Endothelial cell of umbilical vein (primary cell): ENCODE results near the gene SSRP1. TPM values are rescaled to one million over a fixed set of nuclear protein-coding genes. Genes with fewer than 3 reads are reported as not detected.

ENCODE experiments used
- BruUV-seq: library from RNA; stranded (reverse); fragments of 400-500 nt; replicated peaks from 2 replicates; lab custom pipeline; 2021; lab: Mats Ljungman, UMichigan
- CTCF ChIA-PET: fragments of 300-600, 350-600 bp; sonication (Branson Sonifier 250); formaldehyde crosslinking; loops from one replicate; lab custom pipeline; 2021; ENCODE audit warnings: antibody characterized with exemption, inconsistent platforms; lab: Charles Lee
- POLR2A ChIA-PET: fragments of 300-600, 350-600 bp; sonication (Branson Sonifier 250); formaldehyde crosslinking; loops from one replicate; lab custom pipeline; 2021; ENCODE audit warnings: antibody characterized with exemption, inconsistent platforms; lab: Charles Lee
- DNase-seq: peaks from one replicate; pipeline ENCODE4 v3.0.0-alpha.2; 2011; ENCODE audit warnings: low read depth, low spot score
- FAIRE-seq: peaks from 2 replicates; lab custom pipeline; 2011; peaks lifted over from hg19 to GRCh38; lab: Jason Lieb, UNC
- H2AFZ ChIP-seq: 2 replicates; pipeline ENCODE4 v1.6.0; 2012; ENCODE audit warnings: low read depth, low read length, control low read depth, inconsistent platforms
- H3K27ac ChIP-seq: 2 replicates; pipeline ENCODE4 v1.5.1; 2011; ENCODE audit warnings: low read depth, mild to moderate bottlenecking, control low read depth, low read length, moderate library complexity; ENCODE audit not compliant: insufficient read depth
- H3K27me3 ChIP-seq, 2 experiments: 2 replicates each; pipeline versions ENCODE4 v1.6.0 to v1.6.1; 2011; ENCODE audit warnings: low read length in 2 of 2, mixed read lengths in 1 of 2; ENCODE audit not compliant: control insufficient read depth in 2 of 2, insufficient read depth in 2 of 2
- H3K36me3 ChIP-seq, 2 experiments: 2 replicates in 1 of 2; 3 replicates in 1 of 2; pipeline ENCODE4 v1.5.1; 2011; ENCODE audit warnings: low read length in 2 of 2, mild to moderate bottlenecking in 1 of 2, moderate library complexity in 1 of 2; ENCODE audit not compliant: control insufficient read depth in 2 of 2, insufficient read depth in 2 of 2; ENCODE audit errors: extremely low read depth in 1 of 2
- H3K4me1 ChIP-seq: 3 replicates; pipeline ENCODE4 v1.5.1; 2011; ENCODE audit warnings: mild to moderate bottlenecking, low read length; ENCODE audit not compliant: control insufficient read depth, insufficient read depth; ENCODE audit errors: extremely low read depth
- H3K4me2 ChIP-seq: 2 replicates; pipeline ENCODE4 v1.6.1; 2011; ENCODE audit warnings: low read length, control low read depth, mixed read lengths; ENCODE audit not compliant: insufficient read depth
- H3K4me3 ChIP-seq, 3 experiments: fragments of 200-600 bp in 1 of 3; sonication (generic), shearing (Covaris generic) in 1 of 3; replicated peaks in 1 of 3; 2 replicates each; pipeline ENCODE4 v1.5.1; 2011 to 2016; ENCODE audit warnings: control low read depth in 3 of 3, low read length in 3 of 3, mild to moderate bottlenecking in 2 of 3, inconsistent platforms in 1 of 3, low read depth in 1 of 3, moderate library complexity in 1 of 3; ENCODE audit not compliant: insufficient read depth in 1 of 3
- H3K79me2 ChIP-seq: 2 replicates; pipeline ENCODE4 v1.6.0; 2012; ENCODE audit warnings: low read length, inconsistent platforms; ENCODE audit not compliant: control insufficient read depth, insufficient read depth
- H3K9ac ChIP-seq: replicated peaks from 2 replicates; pipeline ENCODE3; 2011; ENCODE audit warnings: low read length, control low read depth; ENCODE audit not compliant: insufficient read depth; ENCODE audit errors: extremely low read depth
- H3K9me1 ChIP-seq: replicated peaks from 3 replicates; pipeline ENCODE4 v1.6.0; 2011; ENCODE audit warnings: mild to moderate bottlenecking, low read length; ENCODE audit not compliant: control insufficient read depth, insufficient read depth; ENCODE audit errors: extremely low read depth
- H3K9me3 ChIP-seq: replicated peaks from 2 replicates; pipeline ENCODE4 v1.5.1; 2012; ENCODE audit warnings: low read length, inconsistent platforms; ENCODE audit not compliant: control insufficient read depth, insufficient read depth
- H4K20me1 ChIP-seq: replicated peaks from 2 replicates; pipeline ENCODE3; 2011; ENCODE audit warnings: mild to moderate bottlenecking, low read length; ENCODE audit not compliant: control insufficient read depth, insufficient read depth; ENCODE audit errors: extremely low read depth
- CTCF ChIP-seq, 2 donors: IDR thresholded peaks; 1 replicate in 1 of 2; 2 replicates in 1 of 2; pipeline ENCODE4 v1.5.1; 2011; ENCODE audit warnings: low read length in 2 of 2, mild to moderate bottlenecking in 2 of 2, moderate library complexity in 2 of 2, control low read depth in 1 of 2, inconsistent platforms in 1 of 2, low read depth in 1 of 2; ENCODE audit not compliant: insufficient read depth in 1 of 2; ENCODE audit errors: extremely low read depth in 1 of 2
- POLR2AphosphoS5 ChIP-seq: IDR thresholded peaks from 2 replicates; pipeline ENCODE4 v1.6.1; 2012; ENCODE audit warnings: low read depth, mild to moderate bottlenecking, control low read depth, low read length, moderate library complexity; ENCODE audit not compliant: insufficient read depth
- dilution Hi-C: fragments of 300-500 bp; cut with MboI; formaldehyde crosslinking; loops from one replicate; pipeline ENCODE4 v1.15.0; 2019; ENCODE audit warnings: low sequenced_read_pairs; ENCODE audit not compliant: extremely low pct_ligation_motif_present
- intact Hi-C: fragments of 100-400 bp; cut with micrococcal nuclease; formaldehyde crosslinking; loops from one replicate; pipeline ENCODE4 v1.10.0; 2022
- polyA plus RNA-seq, 4 experiments: library from polyadenylated mRNA; depleted of rRNA in 3 of 4; stranded (reverse) in 3 of 4; unstranded in 1 of 4; fragments of >200 nt; gene quantifications; 2 replicates each; pipeline versions ENCODE4 v1.2.1 to v1.2.3, GENCODE V29; 2011 to 2012; ENCODE audit warnings: missing spikeins in 1 of 4
- total RNA-seq: library from RNA; stranded (reverse); gene quantifications from 2 replicates; pipeline ENCODE4 v1.2.3, GENCODE V29; 2021

SSRP1 gene
- total and polyA plus RNA-seq, 2 donors (not counting 3 experiments of a cell fraction or from before 2014, with no cell fraction given), result 130 to 146 TPM

- Histone ChIP-seq H4K20me1 (no peaks in the 10 kb centered on the region), H3K27ac (peak overlapping the region; percentile 95), H3K4me2 (peak overlapping the region; percentile 95), H3K9me1 (no peaks in the 10 kb centered on the region), H3K9me3 (no peaks in the 10 kb centered on the region), H3K4me1 (peaks cover 37% of the 10 kb centered on the region), H3K4me3 (peak overlapping the region in 1 of 3 experiments; percentile 61), H2AFZ (peak overlapping the region; percentile 89), H3K9ac (peak overlapping the region; percentile 86), H3K79me2 (peaks cover 17% of the 10 kb centered on the region), H3K27me3 (no peaks in the 10 kb centered on the region), H3K36me3 (peaks cover 22 to 26% of the 10 kb centered on the region in 2 experiments)
- POLR2A ChIA-PET, result interaction anchor here (0.6 to 3.4 kb wide), 3 partner anchors 10 to 31 kb away, joined by 3 to 23 read pairs (median 4); partner anchors contain the start of gene SSRP1
- CTCF ChIA-PET, result interaction anchor here (0.7 to 4.0 kb wide), 6 partner anchors 10 to 76 kb away, joined by 3 to 37 read pairs (median 6); no protein-coding TSS in a partner anchor
- DNase-seq, result peak; percentile 83
- TF ChIP-seq CTCF (IDR thresholded peaks at IDR 0.05; ENCODE audit: extremely low read depth in 1 of 2, insufficient read depth in 1 of 2, low read depth in 1 of 2, low read length in 2 of 2) (no peak), POLR2AphosphoS5 (peak; percentile 31)
- intact Hi-C loops, result loop anchor here (1.0 to 5.0 kb wide), 6 partner anchors 10 to 322 kb away; partner anchors contain the start of genes SSRP1 and YPEL4
- dilution Hi-C loops, result no loop called here
- FAIRE-seq, result peak; percentile 97
- BruUV-seq, result no TSS peak
Observed at GRCh38 chr11:57325735-57326048, 10.0 kb downstream of the SSRP1 start.
